HG02678 (cell line): ENCODE results near the gene NAALADL1.

Source experiments
- ATAC-seq: cut with Tn5 transposase; IDR thresholded peaks from one replicate; pipeline ENCODE4 v1.9.1; 2021; ENCODE audit warnings: mild to moderate bottlenecking, moderate library complexity; ENCODE audit not compliant: unreplicated experiment

NAALADL1 gene

GRCh38 chr11:65083134-65083833 is 24.9 kb upstream of the NAALADL1 start:
- peak; percentile 15 for ATAC-seq

GRCh38 chr11:65078786-65079342 is 20.5 kb upstream of the NAALADL1 start:
- no peak for ATAC-seq

- ATAC-seq: no peak
These were observed 19.8 kb upstream of the NAALADL1 start for GRCh38 chr11:65078151-65078550.

DNA sequence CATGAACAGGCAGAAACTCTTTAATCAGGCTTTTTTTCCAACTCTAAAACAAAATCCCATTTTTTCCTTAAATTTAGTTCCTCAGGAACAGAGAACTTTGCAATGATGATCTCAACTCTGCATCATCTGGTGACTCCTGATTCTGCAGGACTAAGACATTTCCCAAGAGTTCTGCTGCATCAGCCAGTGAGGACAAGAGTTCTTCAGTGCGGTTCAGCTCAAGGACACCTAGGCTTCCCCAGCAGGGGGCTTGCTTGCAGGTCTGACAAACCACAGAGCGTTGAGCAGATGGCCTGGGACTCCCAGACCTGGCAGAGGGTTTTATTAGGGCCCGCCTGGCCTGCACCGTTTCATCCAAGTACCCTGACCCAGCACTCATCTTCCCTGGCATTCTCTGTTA is 19.1 kb upstream of the NAALADL1 start:
- ATAC-seq: no peak

GRCh38 chr11:65072631-65072966 is 14.2 kb upstream of the NAALADL1 start:
- no peak for ATAC-seq

- no peak for ATAC-seq
These were observed 13.7 kb upstream of the NAALADL1 start for GRCh38 chr11:65071907-65072630.

- no peak for ATAC-seq
These were observed 10.9 kb upstream of the NAALADL1 start for GRCh38 chr11:65069217-65069616.

DNA sequence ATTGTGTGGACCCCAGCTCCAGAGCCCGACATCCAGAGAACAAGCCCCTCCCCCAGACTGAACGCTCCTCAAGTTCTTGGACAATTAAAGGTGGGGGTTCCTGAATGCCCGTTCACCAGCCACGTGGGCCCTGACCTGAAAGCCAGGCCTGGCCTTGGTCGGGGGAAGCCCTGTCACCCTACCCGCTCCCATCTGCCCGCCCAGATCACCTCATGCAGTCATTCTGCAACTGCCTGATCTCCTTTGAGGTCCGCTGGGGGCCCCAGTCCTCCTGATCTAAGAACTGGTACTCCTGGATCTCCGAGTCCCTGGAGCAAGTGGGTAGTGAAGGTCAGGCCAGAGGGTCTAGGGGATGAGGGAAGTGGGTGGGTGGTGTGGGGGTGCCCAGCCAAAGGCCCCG is 9.1 kb upstream of the NAALADL1 start:
- ATAC-seq: no peak

- no peak for ATAC-seq
These were observed 8.5 kb upstream of the NAALADL1 start for GRCh38 chr11:65066805-65067291.

DNA sequence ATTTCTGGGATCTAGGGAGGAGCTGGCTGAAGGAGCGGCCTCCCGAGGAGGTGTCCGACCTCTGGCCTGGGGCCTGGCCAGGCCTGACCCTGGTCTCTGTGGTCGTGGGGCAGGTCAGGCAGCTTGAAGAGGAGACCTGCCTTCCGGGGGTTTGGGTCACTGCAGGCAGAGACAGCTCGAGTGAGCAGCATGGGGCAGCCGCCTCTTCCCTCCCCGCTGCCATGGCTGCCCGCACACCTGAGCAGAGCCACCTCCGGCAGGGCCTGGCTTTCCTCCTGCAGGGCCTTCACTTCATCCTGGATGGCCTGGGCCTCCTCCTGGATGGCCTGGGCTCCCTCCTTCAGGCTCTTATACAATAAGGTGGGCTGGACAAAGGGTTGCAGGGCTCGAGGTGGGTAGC is 8.0 kb upstream of the NAALADL1 start:
- no peak for ATAC-seq

DNA sequence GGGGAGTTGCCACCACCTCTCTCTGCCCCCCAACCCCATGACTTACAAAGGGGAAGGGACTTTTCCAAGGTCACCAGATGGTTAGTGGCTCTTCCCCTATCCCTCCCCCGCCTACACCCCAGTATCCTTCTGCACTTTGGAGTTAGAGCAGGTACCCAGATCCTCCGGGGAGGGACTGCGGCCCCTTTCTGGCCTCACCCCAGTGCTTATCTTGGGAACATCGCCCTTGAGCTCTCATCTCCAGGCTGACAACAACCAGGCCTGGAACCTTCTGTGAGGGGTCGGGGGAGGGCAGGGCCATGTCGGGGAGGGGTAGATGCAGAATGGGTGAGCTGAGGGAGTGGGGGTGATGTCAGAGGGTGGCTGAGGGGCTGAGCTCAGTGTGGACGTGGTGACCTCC is 7.5 kb upstream of the NAALADL1 start:
- no peak for ATAC-seq

DNA sequence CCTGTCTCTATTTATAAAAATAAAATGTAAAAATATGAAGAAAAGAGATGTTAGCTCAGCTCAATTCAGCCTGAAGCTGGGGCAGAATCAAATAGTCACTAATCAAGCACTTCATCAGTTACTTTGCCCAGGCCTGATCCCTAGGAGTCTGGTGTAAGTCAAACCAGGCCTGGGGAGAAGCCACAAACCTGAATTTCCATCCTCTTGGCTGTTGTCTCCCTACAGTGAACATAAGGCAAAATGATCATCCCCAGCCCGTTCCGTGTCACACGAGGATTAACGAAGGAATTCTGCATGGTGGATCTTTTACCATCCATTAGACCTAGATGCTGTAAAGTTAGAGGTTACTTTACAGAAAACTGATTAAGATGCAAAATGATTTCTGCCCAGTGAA is 6.5 kb upstream of the NAALADL1 start:
- ATAC-seq: no peak

DNA sequence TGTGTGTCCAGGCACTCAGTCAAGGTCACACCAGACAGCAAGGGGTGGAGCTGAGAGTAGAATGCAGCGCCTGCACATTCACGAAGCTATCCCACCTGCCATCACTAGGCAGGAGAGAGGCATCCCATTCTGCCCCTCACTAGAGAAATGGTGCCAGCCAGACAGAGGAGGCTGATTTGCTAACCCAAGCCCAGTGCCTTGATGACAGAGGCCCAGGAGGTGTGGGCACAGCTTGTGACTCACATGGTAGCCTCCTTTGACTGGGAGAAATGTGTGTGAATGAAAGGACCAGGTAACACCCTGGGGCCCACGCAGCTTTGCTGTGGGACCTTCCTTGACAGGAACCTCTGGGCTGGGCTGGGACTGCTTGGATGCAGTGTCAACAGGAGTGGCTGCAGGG is 5.2 kb upstream of the NAALADL1 start:
- no peak for ATAC-seq

GRCh38 chr11:65060913-65061408 is 2.6 kb upstream of the NAALADL1 start:
- ATAC-seq: no peak

DNA sequence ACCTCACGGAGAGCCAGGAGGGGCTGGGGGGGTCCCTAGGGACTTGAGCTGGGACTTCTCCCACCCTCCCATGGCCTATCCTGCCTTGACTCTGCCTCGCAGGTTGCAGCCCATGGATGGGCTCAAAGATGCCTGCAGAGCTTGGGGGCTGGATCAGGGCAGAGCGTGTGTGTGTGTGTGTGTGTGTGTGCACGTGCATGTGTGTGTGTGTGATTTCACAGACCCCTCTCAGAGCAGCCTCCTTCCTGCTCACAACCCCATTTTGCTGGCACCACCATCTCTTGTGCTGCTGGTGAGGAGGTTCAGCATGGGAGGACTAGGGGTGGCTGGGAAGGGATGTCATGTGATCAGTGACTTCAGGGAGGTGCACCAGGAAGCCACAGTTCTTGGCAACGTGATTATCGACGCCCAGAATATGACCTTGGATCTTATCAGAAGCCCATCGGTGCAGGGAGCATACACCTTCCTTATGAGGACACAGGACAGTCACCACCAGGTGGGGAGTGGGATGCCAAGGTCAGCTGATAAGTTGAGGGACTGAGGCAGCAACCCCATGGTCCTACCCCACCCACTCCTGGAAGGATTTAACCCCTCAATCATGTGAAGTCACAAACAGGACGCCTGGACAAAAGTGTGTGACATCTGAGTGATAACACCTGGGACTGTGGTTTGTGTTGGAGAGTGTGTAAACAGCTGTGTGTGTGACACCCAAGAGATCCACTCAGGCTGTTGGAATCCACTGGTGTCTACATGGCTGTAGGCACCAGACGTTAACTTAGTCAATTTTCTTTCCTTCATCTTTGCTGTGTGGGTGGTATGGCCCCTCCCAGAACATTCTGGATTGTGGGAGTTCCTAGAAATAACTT is 1.8 kb upstream of the NAALADL1 start:
- no peak for ATAC-seq

DNA sequence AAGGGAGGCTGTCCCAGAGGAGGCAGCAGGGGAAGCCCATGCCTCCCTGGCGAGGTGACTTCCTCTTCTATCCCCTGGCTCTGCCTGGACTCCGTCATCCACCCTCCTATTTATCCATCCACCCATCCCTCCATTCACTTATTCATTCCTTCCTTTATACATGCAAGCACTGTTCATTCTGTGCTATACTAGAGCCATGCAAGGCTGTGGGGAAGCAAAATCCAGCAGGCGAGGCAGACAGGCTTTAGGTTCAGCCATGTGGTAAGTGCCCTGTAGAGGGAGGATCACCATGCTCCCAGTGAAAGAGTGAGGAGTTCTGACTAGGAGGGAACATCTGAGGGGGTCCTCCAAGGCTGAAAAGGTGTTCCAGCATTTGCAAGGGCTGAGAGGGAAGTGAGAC is 1.2 kb upstream of the NAALADL1 start:
- no peak for ATAC-seq

- no peak for ATAC-seq
These were observed 341 bp downstream of the NAALADL1 start for GRCh38 chr11:65058012-65058411.

- no peak for ATAC-seq
These were observed 827 bp downstream of the NAALADL1 start for GRCh38 chr11:65057526-65057925.

GRCh38 chr11:65056999-65057398 is 1.4 kb downstream of the NAALADL1 start:
- no peak for ATAC-seq

- ATAC-seq: no peak
These were observed 2.8 kb downstream of the NAALADL1 start for GRCh38 chr11:65055538-65055937.

DNA sequence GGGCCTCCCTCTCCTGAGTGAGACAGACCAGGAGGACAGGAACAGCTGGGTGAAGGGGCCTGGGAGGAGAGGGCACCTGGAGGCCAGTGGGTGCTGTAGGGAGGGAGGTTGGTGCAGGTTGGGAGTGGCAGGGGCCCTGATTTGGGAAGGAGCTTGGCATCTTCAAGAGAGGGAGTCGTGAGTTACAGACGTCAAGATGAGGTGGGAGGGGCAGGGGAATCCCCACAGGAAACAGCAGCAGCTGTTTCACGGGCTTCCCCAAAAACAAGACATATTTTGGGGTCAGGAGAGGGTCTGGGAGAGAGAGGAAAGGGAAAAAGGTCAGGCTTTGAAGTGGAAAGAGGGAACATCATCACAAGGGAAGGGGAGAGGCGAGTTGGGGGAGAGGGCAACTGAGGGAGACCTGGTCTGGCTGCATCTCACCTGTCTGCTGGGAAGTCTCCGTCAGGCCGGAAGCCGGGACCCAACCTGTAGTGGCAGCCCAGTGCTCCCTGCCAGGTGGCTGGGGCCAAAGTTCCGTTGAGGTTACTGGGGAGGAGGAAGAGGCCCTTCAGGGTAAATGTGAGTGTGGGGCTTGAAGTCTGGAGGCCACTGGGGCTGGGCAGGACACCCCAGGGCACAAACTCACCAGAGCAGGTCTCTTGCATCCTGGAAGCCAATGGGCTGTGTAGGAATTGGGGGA is 4.4 kb downstream of the NAALADL1 start:
- ATAC-seq: no peak
